ENCODE measurements around the gene CEND1. TPM values are rescaled to one million over a fixed set of nuclear protein-coding genes. Genes with fewer than 3 reads are reported as not detected.

CEND1 gene
- polyA plus RNA-seq, 1 of the 3 experiments (the other 2 are of a cell fraction), result 3.6 TPM

DNA sequence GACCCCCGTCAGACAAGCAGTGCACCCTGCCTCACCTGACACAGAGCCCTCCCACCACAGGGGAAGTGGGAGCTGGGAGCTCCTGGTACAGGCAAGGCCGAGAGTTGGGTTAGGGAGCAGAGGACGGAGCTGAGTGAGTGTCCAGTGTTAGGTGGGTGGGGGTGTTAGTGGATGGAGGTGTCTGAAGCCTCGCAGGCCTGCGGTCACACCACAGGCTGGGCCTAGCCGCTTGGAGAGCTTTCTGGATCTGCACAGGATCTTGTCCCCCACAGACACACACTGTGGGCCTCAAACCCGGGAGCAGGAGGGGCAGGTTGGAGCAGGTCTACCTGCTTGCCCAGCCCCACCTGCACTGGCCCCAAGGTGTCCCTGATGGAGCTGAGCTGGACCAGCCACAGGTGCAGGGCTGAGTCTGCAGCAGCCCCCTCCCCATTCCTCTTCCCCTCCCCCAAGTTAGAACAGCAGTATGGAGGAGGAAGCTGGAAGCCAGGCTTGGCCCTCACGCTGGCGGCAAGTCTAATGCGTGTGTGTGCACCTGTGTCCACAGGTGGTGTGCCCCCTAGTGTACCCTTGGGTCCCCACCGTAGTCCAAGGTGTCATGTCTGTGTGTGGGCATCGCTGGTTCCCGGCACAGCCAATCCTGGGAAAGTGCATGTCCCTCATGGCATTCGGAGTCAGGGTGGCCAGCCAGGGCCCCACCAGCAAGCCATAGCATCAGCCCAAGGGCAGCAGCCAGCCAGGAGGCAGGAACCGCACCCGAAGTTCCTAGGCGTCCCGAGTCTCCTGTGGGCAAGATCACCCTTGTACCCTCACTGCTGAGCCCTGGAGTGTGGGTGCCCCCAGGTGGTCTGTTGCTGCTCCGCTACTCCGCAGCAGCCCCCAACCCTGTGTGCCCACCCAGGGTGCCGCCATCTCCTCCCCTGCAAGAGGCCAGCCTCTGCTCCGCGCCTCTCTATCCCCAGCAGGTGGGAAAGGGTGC is 10.6 kb downstream of the CEND1 start:
- Histone ChIP-seq H3K4me2 (no peak overlapping the region; the same call in 1 of the 2 replicates), H3K27ac (ENCODE audit: low read depth in 2 of 2, low read length in 1 of 2) (no peak overlapping the region), H3F3A (replicated peaks; ENCODE audit: insufficient read depth) (peaks cover 14% of the 10 kb centered on the region), H3K9ac (no peak overlapping the region), H3K79me2 (ENCODE audit: insufficient read depth) (peaks cover 50% of the 10 kb centered on the region), H3K36me3 (replicated peaks in 1 of 2; ENCODE audit: control insufficient read depth in 1 of 2, insufficient read depth in 2 of 2, low read length in 1 of 2) (peaks cover 0 to 4% of the 10 kb centered on the region in 2 experiments), H3K4me1 (ENCODE audit: control insufficient read depth in 1 of 2, insufficient read depth in 2 of 2, low read depth in 1 of 2, low read length in 1 of 2) (peaks cover 20 to 28% of the 10 kb centered on the region in 2 experiments; a peak in 3 of 4 replicates), H3K9me3 (no peaks in the 10 kb centered on the region), H2AFZ (ENCODE audit: low read depth) (no peak overlapping the region), H4K20me1 (ENCODE audit: insufficient read depth) (peaks cover 24% of the 10 kb centered on the region), H3K4me3 (ENCODE audit: low read depth in 2 of 2, low read length in 1 of 2) (no peak overlapping the region), H3K9me2 (no peaks in the 10 kb centered on the region), H3K27me3 (ENCODE audit: insufficient read depth) (no peaks in the 10 kb centered on the region)
- POLR2A ChIA-PET, result no interaction called here
- CTCF ChIA-PET, result no interaction called here
- DNase-seq, result no peak
- TF ChIP-seq EP300 (IDR thresholded peaks at IDR 0.05; ENCODE audit: borderline replicate concordance in 1 of 2, low read depth in 1 of 2, low read length in 1 of 2) (no peak), SMC3 (IDR thresholded peaks at IDR 0.05; ENCODE audit: low read depth, low read length) (no peak), RAD21 (IDR thresholded peaks at IDR 0.05; ENCODE audit: low read length) (no peak), GABPA (IDR thresholded peaks at IDR 0.05; ENCODE audit: low read depth) (no peak), NFIC (IDR thresholded peaks at IDR 0.05; ENCODE audit: borderline replicate concordance) (no peak)
- TF ChIP-seq, protein P1, sequence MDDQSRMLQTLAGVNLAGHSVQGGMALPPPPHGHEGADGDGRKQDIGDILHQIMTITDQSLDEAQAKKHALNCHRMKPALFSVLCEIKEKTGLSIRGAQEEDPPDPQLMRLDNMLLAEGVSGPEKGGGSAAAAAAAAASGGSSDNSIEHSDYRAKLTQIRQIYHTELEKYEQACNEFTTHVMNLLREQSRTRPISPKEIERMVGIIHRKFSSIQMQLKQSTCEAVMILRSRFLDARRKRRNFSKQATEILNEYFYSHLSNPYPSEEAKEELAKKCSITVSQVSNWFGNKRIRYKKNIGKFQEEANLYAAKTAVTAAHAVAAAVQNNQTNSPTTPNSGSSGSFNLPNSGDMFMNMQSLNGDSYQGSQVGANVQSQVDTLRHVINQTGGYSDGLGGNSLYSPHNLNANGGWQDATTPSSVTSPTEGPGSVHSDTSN (IDR thresholded peaks at IDR 0.05), result no peak
- 94% methylated on average over 13 of the region's 23 CpGs for WGBS (ENCODE audit: low lambda C conversion rate)

DNA sequence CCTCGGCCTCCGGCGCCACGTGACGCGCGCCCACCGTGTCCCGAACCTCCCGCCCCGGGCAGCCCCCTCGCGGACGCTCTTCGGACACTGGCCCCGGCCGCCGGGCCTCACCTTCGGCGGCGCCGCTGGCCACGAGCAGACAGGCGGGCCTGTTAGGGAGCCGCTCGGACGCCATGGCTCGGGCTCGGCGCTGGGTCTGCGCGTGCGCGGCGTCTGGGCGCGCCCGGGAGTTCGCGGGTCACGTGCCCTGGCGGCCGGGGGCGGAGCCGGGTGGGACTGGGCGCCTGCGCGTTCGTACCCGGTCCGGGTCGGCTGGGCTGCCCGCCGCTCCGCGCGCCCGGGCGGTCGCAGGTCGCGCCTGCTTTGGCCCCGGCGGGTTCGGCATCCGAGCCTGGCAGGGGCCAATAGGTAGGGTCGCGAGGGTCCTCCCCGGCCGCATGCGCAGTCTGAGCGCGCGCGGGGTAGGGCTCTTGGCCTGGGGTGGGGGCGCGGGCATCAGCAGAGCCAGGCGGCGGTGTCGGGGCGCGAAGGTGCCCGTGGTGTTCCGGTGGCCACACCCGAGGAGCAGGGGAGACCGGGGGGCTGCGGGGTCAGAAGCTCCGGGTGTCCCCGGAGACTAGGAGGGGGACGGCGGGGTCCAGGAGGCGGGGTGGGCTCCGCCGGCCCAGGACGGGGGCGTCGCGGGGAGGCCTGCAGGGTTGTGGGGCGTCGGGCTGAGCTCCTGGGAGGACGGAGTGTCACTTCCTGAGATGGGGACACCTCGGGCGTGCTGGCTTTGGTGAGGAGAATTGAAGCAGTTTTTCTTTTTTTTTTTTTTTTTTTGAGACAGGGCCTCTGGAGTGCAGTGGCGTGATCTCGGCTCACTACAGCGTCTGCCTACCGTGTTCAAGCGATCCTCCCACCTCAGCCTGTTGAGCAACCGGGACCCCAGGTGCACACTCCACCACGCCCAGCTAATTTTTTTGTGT is 12.3 kb downstream of the CEND1 start, which contains the start of gene GATD1:
TSS of gene GATD1 (minus strand) at position 200 of the 968 bp plus-strand sequence. CDS start at position 175, 25 bp downstream.
- Histone ChIP-seq H2AFZ (ENCODE audit: low read depth) (peak within 1 kb of the TSS; percentile 83; the same call in 1 of the 2 replicates), H3K9me2 (no peaks in the 10 kb centered on the region), H3K4me2 (peak within 1 kb of the TSS; percentile 98), H3K79me2 (ENCODE audit: insufficient read depth) (peaks cover 67% of the 10 kb centered on the region), H3K4me3 (ENCODE audit: low read depth in 2 of 2, low read length in 1 of 2) (peak within 1 kb of the TSS; percentile 85 to 87), H4K20me1 (ENCODE audit: insufficient read depth) (peaks cover 41% of the 10 kb centered on the region), H3F3A (replicated peaks; ENCODE audit: insufficient read depth) (no peaks in the 10 kb centered on the region), H3K27ac (ENCODE audit: low read depth in 2 of 2, low read length in 1 of 2) (peak within 1 kb of the TSS; percentile 22 to 83; a peak in 3 of 4 replicates), H3K4me1 (ENCODE audit: control insufficient read depth in 1 of 2, insufficient read depth in 2 of 2, low read depth in 1 of 2, low read length in 1 of 2) (peaks cover 11 to 19% of the 10 kb centered on the region in 2 experiments; a peak in 2 of 4 replicates), H3K36me3 (replicated peaks in 1 of 2; ENCODE audit: control insufficient read depth in 1 of 2, insufficient read depth in 2 of 2, low read length in 1 of 2) (peaks cover 0 to 20% of the 10 kb centered on the region in 2 experiments), H3K9ac (peak within 1 kb of the TSS; percentile 87), H3K9me3 (no peaks in the 10 kb centered on the region), H3K27me3 (ENCODE audit: insufficient read depth) (no peaks in the 10 kb centered on the region)
- POLR2A ChIA-PET, result interaction anchor here (0.9 to 2.8 kb wide), 5 partner anchors 9 to 79 kb away, joined by 3 to 18 read pairs (median 4); partner anchors contain the start of gene CEND1
- WGBS (ENCODE audit: low lambda C conversion rate), result 4% methylated on average over 24 of the region's 110 CpGs
- DNase-seq, result peak; percentile 100
- CTCF ChIA-PET, result interaction anchor here (0.7 to 3.1 kb wide), 5 partner anchors 10 to 411 kb away, joined by 3 to 31 read pairs (median 3); partner anchors contain the start of genes DEAF1, TALDO1 and TMEM80
- TF ChIP-seq TEAD4 (IDR thresholded peaks at IDR 0.05; ENCODE audit: borderline replicate concordance, insufficient read depth) (no peak), EP300 (IDR thresholded peaks at IDR 0.05; ENCODE audit: borderline replicate concordance in 1 of 2, low read depth in 1 of 2, low read length in 1 of 2) (no peak), GABPA (IDR thresholded peaks at IDR 0.05; ENCODE audit: low read depth) (no peak), TAF1 (IDR thresholded peaks at IDR 0.05; ENCODE audit: borderline replicate concordance, low read depth, low read length) (peak; percentile 62; the same call in 1 of the 2 replicates), FOXM1 (IDR thresholded peaks at IDR 0.05; ENCODE audit: low read depth) (no peak), MEF2A (IDR thresholded peaks at IDR 0.05; ENCODE audit: borderline replicate concordance, low read depth) (no peak), FOSL2 (IDR thresholded peaks at IDR 0.05; ENCODE audit: borderline replicate concordance, low read depth) (no peak)
- TF ChIP-seq, protein P2, sequence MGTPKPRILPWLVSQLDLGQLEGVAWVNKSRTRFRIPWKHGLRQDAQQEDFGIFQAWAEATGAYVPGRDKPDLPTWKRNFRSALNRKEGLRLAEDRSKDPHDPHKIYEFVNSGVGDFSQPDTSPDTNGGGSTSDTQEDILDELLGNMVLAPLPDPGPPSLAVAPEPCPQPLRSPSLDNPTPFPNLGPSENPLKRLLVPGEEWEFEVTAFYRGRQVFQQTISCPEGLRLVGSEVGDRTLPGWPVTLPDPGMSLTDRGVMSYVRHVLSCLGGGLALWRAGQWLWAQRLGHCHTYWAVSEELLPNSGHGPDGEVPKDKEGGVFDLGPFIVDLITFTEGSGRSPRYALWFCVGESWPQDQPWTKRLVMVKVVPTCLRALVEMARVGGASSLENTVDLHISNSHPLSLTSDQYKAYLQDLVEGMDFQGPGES (IDR thresholded peaks at IDR 0.05; ENCODE audit: low read depth, low read length), result no peak
- TF ChIP-seq, protein P3, sequence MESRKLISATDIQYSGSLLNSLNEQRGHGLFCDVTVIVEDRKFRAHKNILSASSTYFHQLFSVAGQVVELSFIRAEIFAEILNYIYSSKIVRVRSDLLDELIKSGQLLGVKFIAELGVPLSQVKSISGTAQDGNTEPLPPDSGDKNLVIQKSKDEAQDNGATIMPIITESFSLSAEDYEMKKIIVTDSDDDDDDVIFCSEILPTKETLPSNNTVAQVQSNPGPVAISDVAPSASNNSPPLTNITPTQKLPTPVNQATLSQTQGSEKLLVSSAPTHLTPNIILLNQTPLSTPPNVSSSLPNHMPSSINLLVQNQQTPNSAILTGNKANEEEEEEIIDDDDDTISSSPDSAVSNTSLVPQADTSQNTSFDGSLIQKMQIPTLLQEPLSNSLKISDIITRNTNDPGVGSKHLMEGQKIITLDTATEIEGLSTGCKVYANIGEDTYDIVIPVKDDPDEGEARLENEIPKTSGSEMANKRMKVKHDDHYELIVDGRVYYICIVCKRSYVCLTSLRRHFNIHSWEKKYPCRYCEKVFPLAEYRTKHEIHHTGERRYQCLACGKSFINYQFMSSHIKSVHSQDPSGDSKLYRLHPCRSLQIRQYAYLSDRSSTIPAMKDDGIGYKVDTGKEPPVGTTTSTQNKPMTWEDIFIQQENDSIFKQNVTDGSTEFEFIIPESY (IDR thresholded peaks at IDR 0.05; ENCODE audit: borderline replicate concordance, low read depth), result no peak
- TF ChIP-seq, protein P4, sequence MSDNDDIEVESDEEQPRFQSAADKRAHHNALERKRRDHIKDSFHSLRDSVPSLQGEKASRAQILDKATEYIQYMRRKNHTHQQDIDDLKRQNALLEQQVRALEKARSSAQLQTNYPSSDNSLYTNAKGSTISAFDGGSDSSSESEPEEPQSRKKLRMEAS (IDR thresholded peaks at IDR 0.05; ENCODE audit: low read depth), result 0 out of 2 replicates have a peak, but pooled peaks have one; percentile 31
- TF ChIP-seq, protein P5, sequence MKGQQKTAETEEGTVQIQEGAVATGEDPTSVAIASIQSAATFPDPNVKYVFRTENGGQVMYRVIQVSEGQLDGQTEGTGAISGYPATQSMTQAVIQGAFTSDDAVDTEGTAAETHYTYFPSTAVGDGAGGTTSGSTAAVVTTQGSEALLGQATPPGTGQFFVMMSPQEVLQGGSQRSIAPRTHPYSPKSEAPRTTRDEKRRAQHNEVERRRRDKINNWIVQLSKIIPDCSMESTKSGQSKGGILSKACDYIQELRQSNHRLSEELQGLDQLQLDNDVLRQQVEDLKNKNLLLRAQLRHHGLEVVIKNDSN (IDR thresholded peaks at IDR 0.05; ENCODE audit: borderline replicate concordance, low read depth), result peak; percentile 93
